Loucy (cell line): ENCODE measurements around the gene PARP15.

Source experiments
- H2AFZ ChIP-seq: fragments of 200-600 bp; sonication (generic); 2 replicates; pipeline ENCODE4 v1.6.0; 2016; ENCODE audit warnings: antibody characterized with exemption, mild to moderate bottlenecking, low read length, moderate library complexity
- H3F3A ChIP-seq: fragments of 200-600 bp; 2 replicates; pipeline ENCODE4 v1.6.0; 2016; ENCODE audit warnings: antibody characterized with exemption, low read depth, mild to moderate bottlenecking
- H3K27me3 ChIP-seq: fragments of 200-600 bp; sonication (generic); 2 replicates; pipeline ENCODE4 v1.6.1; 2014; ENCODE audit warnings: low read length, mild to moderate bottlenecking; ENCODE audit not compliant: insufficient read depth, poor library complexity, severe bottlenecking
- H3K36me3 ChIP-seq: fragments of 200-600 bp; sonication (generic); 2 replicates; pipeline ENCODE4 v1.6.1; 2016; ENCODE audit warnings: low read length; ENCODE audit not compliant: insufficient read depth
- H3K4me1 ChIP-seq: fragments of 200-600 bp; sonication (generic); 2 replicates; pipeline ENCODE4 v1.5.1; 2014; ENCODE audit warnings: low read length, mild to moderate bottlenecking; ENCODE audit not compliant: insufficient read depth, poor library complexity, severe bottlenecking
- H3K4me2 ChIP-seq: fragments of 200-600 bp; sonication (generic); 2 replicates; pipeline ENCODE4 v1.6.0; 2014; ENCODE audit warnings: antibody characterized with exemption, low read length, low read depth, mild to moderate bottlenecking; ENCODE audit not compliant: poor library complexity, severe bottlenecking
- H3K4me3 ChIP-seq: fragments of 200-600 bp; sonication (generic); 2 replicates; pipeline ENCODE4 v1.5.1; 2014; ENCODE audit warnings: low read length, mild to moderate bottlenecking, mixed read lengths; ENCODE audit not compliant: poor library complexity, severe bottlenecking
- H3K79me2 ChIP-seq: fragments of 200-600 bp; sonication (generic); 2 replicates; pipeline ENCODE4 v1.6.1; 2014; ENCODE audit warnings: low read length; ENCODE audit not compliant: insufficient read depth
- H3K9ac ChIP-seq: fragments of 200-600 bp; sonication (generic); 2 replicates; pipeline ENCODE4 v1.6.0; 2014; ENCODE audit warnings: mild to moderate bottlenecking, low read depth, low read length, moderate library complexity; ENCODE audit not compliant: poor library complexity, severe bottlenecking
- H3K9me2 ChIP-seq: fragments of 200-600 bp; sonication (generic); replicated peaks from 2 replicates; pipeline ENCODE4 v1.6.1; 2016; ENCODE audit warnings: low read depth, low read length, mixed read lengths
- H3K9me3 ChIP-seq: fragments of 200-600 bp; sonication (generic); 2 replicates; pipeline ENCODE4 v1.6.1; 2014; ENCODE audit warnings: mild to moderate bottlenecking, antibody characterized with exemption, low read length, low read depth; ENCODE audit not compliant: insufficient read depth
- H4K20me1 ChIP-seq: fragments of 200-600 bp; sonication (generic); 2 replicates; pipeline ENCODE4 v1.6.0; 2014; ENCODE audit warnings: antibody characterized with exemption, low read length, mild to moderate bottlenecking; ENCODE audit not compliant: insufficient read depth, poor library complexity, severe bottlenecking
- CTCF ChIP-seq: fragments of 200-600 bp; sonication (generic); conservative IDR thresholded peaks from 2 replicates; pipeline ENCODE4 v1.5.1; 2014; ENCODE audit warnings: mild to moderate bottlenecking, antibody characterized with exemption, low read length
- EZH2phosphoT487 ChIP-seq: fragments of 200-600 bp; IDR thresholded peaks from 2 replicates; pipeline ENCODE4 v1.6.1; 2018; ENCODE audit warnings: antibody characterized with exemption, mild to moderate bottlenecking, moderate library complexity, borderline replicate concordance

Gene PARP15

GRCh38 chr3:122558605-122559004 lies 18.8 kb upstream of the PARP15 start:
- Histone ChIP-seq H2AFZ (no peak overlapping the region), H3F3A (no peaks in the 10 kb centered on the region), H3K36me3 (no peaks in the 10 kb centered on the region), H3K4me3 (no peak overlapping the region), H3K9ac (no peak overlapping the region), H4K20me1 (no peaks in the 10 kb centered on the region), H3K4me1 (peaks cover 11% of the 10 kb centered on the region), H3K9me2 (no peaks in the 10 kb centered on the region), H3K9me3 (no peaks in the 10 kb centered on the region), H3K4me2 (no peak overlapping the region), H3K79me2 (0 out of 2 replicates have a peak, but pooled peaks cover 2% of the 10 kb centered on the region), H3K27me3 (no peaks in the 10 kb centered on the region)
- no peak for TF ChIP-seq EZH2phosphoT487
- no peak for TF ChIP-seq CTCF

GRCh38 chr3:122559906-122560305 lies 17.5 kb upstream of the PARP15 start:
- peaks cover 18% of the 10 kb centered on the region for H3K4me1 ChIP-seq
- TF ChIP-seq EZH2phosphoT487 = no peak
- no peak for TF ChIP-seq CTCF
- no peaks in the 10 kb centered on the region for H3K36me3 ChIP-seq
- H4K20me1 ChIP-seq = no peaks in the 10 kb centered on the region
- no peaks in the 10 kb centered on the region for H3K9me2 ChIP-seq
- no peaks in the 10 kb centered on the region for H3K27me3 ChIP-seq
- no peaks in the 10 kb centered on the region for H3F3A ChIP-seq
- H3K9ac ChIP-seq = no peak overlapping the region
- H3K4me2 ChIP-seq = no peak overlapping the region
- peaks cover 11% of the 10 kb centered on the region for H3K79me2 ChIP-seq
- no peak overlapping the region for H2AFZ ChIP-seq
- no peaks in the 10 kb centered on the region for H3K9me3 ChIP-seq
- H3K4me3 ChIP-seq = no peak overlapping the region

- Histone ChIP-seq H3K9me3 (no peaks in the 10 kb centered on the region), H3K9ac (no peak overlapping the region), H3K4me3 (no peak overlapping the region), H3K36me3 (no peaks in the 10 kb centered on the region), H3K27me3 (no peaks in the 10 kb centered on the region), H3K79me2 (peaks cover 19% of the 10 kb centered on the region), H3K9me2 (no peaks in the 10 kb centered on the region), H4K20me1 (no peaks in the 10 kb centered on the region), H3K4me2 (no peak overlapping the region), H3F3A (no peaks in the 10 kb centered on the region), H2AFZ (no peak overlapping the region), H3K4me1 (peaks cover 24% of the 10 kb centered on the region)
- TF ChIP-seq EZH2phosphoT487 (no peak), CTCF (peak; percentile 73)
Measured at GRCh38 chr3:122560680-122561079, 16.8 kb upstream of the PARP15 start.
